GM21619 (cell line): ENCODE data around the gene C9orf40.

ENCODE experiments used
- ATAC-seq: cut with Tn5 transposase; IDR thresholded peaks from one replicate; pipeline ENCODE4 v1.9.1; 2021; ENCODE audit not compliant: unreplicated experiment

Gene C9orf40

GRCh38 chr9:74942801-74943200 is 9.9 kb downstream of the C9orf40 start:
- ATAC-seq: no peak

- ATAC-seq: peak; percentile 52
These were observed 12.1 kb downstream of the C9orf40 start for GRCh38 chr9:74940600-74940999.

- no peak for ATAC-seq
These were observed 17.7 kb downstream of the C9orf40 start for GRCh38 chr9:74935008-74935407.

GRCh38 chr9:74921737-74922136 is 31.0 kb downstream of the C9orf40 start:
- no peak for ATAC-seq

- no peak for ATAC-seq
These were observed 31.6 kb downstream of the C9orf40 start for GRCh38 chr9:74920944-74921626.

GRCh38 chr9:74910036-74910435 is 42.7 kb downstream of the C9orf40 start:
- ATAC-seq: no peak

GRCh38 chr9:74908665-74909064 is 44.0 kb downstream of the C9orf40 start:
- ATAC-seq: no peak

- no peak for ATAC-seq
These were observed 45.6 kb downstream of the C9orf40 start for GRCh38 chr9:74907085-74907484.

GRCh38 chr9:74901001-74901400 is 51.7 kb downstream of the C9orf40 start:
- ATAC-seq: no peak
